WTC11 (cell line): ENCODE measurements around the gene SLC25A22. TPM values are rescaled to one million over a fixed set of nuclear protein-coding genes. Genes with fewer than 3 reads are reported as not detected.

Experiments
- AR ChIP-seq: fragments of 250-450 bp; sonication (Bioruptor Pico); IDR thresholded peaks from 2 replicates; pipeline ENCODE4 v1.9.0; 2021; ENCODE audit warnings: mild to moderate bottlenecking
- CREM ChIP-seq: sonication (generic); formaldehyde crosslinking; IDR thresholded peaks from 2 replicates; pipeline ENCODE4 v1.8.1; 2022; ENCODE audit warnings: mild to moderate bottlenecking, missing genetic modification reagents, moderate library complexity
- E2F5 ChIP-seq: sonication (generic); formaldehyde crosslinking; IDR thresholded peaks from 2 replicates; pipeline ENCODE4 v1.8.1; 2022; ENCODE audit warnings: mild to moderate bottlenecking, moderate library complexity, missing genetic modification reagents
- ERG ChIP-seq: fragments of 250-450 bp; sonication (Bioruptor Pico); IDR thresholded peaks from 2 replicates; pipeline ENCODE4 v1.8.0; 2021; ENCODE audit warnings: mild to moderate bottlenecking
- ETV6 ChIP-seq: sonication (generic); formaldehyde crosslinking; IDR thresholded peaks from 2 replicates; pipeline ENCODE4 v1.8.1; 2022; ENCODE audit warnings: mild to moderate bottlenecking, missing genetic modification reagents
- KAT7 ChIP-seq: sonication (generic); formaldehyde crosslinking; IDR thresholded peaks from 2 replicates; pipeline ENCODE4 v1.8.1; 2023; ENCODE audit warnings: missing genetic modification reagents, mild to moderate bottlenecking, borderline replicate concordance
- MXD4 ChIP-seq: fragments of 250-450 bp; sonication (Bioruptor Pico); IDR thresholded peaks from 2 replicates; pipeline ENCODE4 v1.8.0; 2021; ENCODE audit warnings: mild to moderate bottlenecking, moderate library complexity, borderline replicate concordance
- NFYB ChIP-seq: sonication (generic); formaldehyde crosslinking; conservative IDR thresholded peaks from 2 replicates; pipeline ENCODE4 v1.8.0; 2022; ENCODE audit warnings: low read depth, missing genetic modification reagents
- PRRX2 ChIP-seq: fragments of 250-450 bp; sonication (Bioruptor Pico); IDR thresholded peaks from 2 replicates; pipeline ENCODE4 v1.8.0; 2021; ENCODE audit warnings: mild to moderate bottlenecking
- SMAD3 ChIP-seq: sonication (generic); formaldehyde crosslinking; IDR thresholded peaks from 2 replicates; pipeline ENCODE4 v1.8.0; 2022; ENCODE audit warnings: missing genetic modification reagents, mild to moderate bottlenecking, borderline replicate concordance
- TCF7 ChIP-seq: sonication (generic); formaldehyde crosslinking; IDR thresholded peaks from 2 replicates; pipeline ENCODE4 v1.8.0; 2022; ENCODE audit warnings: mild to moderate bottlenecking, low read depth, missing genetic modification reagents, moderate library complexity
- TEAD4 ChIP-seq: sonication (generic); formaldehyde crosslinking; IDR thresholded peaks from 2 replicates; pipeline ENCODE4 v1.8.0; 2022; ENCODE audit warnings: mild to moderate bottlenecking, missing genetic modification reagents
- ZBTB21 ChIP-seq: sonication (generic); formaldehyde crosslinking; IDR thresholded peaks from 2 replicates; pipeline ENCODE4 v1.8.1; 2023; ENCODE audit warnings: mild to moderate bottlenecking, missing genetic modification reagents, borderline replicate concordance
- ZNF219 ChIP-seq: sonication (generic); formaldehyde crosslinking; IDR thresholded peaks from 2 replicates; pipeline ENCODE4 v1.8.0; 2023; ENCODE audit warnings: missing genetic modification reagents, mild to moderate bottlenecking, borderline replicate concordance
- ZNF263 ChIP-seq: sonication (generic); formaldehyde crosslinking; IDR thresholded peaks from 2 replicates; pipeline ENCODE4 v1.8.1; 2022; ENCODE audit warnings: low read depth, mild to moderate bottlenecking, moderate library complexity, missing genetic modification reagents
- ZNF281 ChIP-seq: sonication (generic); formaldehyde crosslinking; IDR thresholded peaks from 2 replicates; pipeline ENCODE4 v1.8.0; 2023; ENCODE audit warnings: mild to moderate bottlenecking, missing genetic modification reagents
- ZNF671 ChIP-seq: fragments of 250-450 bp; sonication (Bioruptor Pico); IDR thresholded peaks from 2 replicates; pipeline ENCODE4 v1.8.0; 2021; ENCODE audit warnings: mild to moderate bottlenecking
- total RNA-seq: library from RNA; stranded (reverse); gene quantifications from 3 replicates; pipeline ENCODE4 v1.2.3, GENCODE V29; 2021
- TF ChIP-seq, protein P1 (sequence below): sonication (generic); formaldehyde crosslinking; IDR thresholded peaks from 2 replicates; pipeline ENCODE4 v1.8.1; 2023; ENCODE audit warnings: mild to moderate bottlenecking, missing genetic modification reagents
- TF ChIP-seq, protein P2 (sequence below): sonication (generic); formaldehyde crosslinking; IDR thresholded peaks from 2 replicates; pipeline ENCODE4 v1.8.0; 2023; ENCODE audit warnings: missing genetic modification reagents, mild to moderate bottlenecking, borderline replicate concordance
- TF ChIP-seq, protein P3 (sequence below): fragments of 250-450 bp; sonication (Bioruptor Pico); IDR thresholded peaks from 2 replicates; pipeline ENCODE4 v2.1.2; 2022; ENCODE audit warnings: mild to moderate bottlenecking, moderate library complexity
- TF ChIP-seq, protein P4 (sequence below): sonication (generic); formaldehyde crosslinking; IDR thresholded peaks from 2 replicates; pipeline ENCODE4 v1.8.1; 2023; ENCODE audit warnings: mild to moderate bottlenecking, moderate library complexity, missing genetic modification reagents

The SLC25A22 gene
- total RNA-seq, 1 experiment from 2014 or later, result 44.8 TPM

DNA sequence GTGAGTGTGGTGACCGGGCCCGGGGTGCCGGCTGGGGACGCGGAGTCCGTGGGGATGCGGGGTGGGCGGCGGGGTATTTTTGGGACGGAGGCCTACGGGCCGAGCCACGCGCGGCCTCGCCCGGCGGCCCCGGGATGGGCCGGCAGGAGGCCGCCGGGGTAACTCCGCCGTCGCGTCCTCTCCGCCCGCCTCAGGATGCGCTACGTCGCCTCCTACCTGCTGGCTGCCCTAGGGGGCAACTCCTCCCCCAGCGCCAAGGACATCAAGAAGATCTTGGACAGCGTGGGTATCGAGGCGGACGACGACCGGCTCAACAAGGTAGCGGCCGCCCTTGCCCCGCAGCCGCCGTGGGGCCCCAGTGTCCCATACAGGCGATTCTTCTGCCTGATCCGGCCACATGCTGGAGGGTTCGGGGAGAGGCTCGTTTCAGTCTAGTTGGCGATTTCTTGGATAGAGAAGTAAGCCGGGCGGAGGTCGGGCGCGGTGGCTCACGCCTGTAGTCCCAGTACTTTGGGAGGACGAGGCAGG is 12.0 kb upstream of the SLC25A22 start (continued):
- TF ChIP-seq, protein P1, sequence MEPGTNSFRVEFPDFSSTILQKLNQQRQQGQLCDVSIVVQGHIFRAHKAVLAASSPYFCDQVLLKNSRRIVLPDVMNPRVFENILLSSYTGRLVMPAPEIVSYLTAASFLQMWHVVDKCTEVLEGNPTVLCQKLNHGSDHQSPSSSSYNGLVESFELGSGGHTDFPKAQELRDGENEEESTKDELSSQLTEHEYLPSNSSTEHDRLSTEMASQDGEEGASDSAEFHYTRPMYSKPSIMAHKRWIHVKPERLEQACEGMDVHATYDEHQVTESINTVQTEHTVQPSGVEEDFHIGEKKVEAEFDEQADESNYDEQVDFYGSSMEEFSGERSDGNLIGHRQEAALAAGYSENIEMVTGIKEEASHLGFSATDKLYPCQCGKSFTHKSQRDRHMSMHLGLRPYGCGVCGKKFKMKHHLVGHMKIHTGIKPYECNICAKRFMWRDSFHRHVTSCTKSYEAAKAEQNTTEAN (CRISPR knock-in tag), result no peak
- TF ChIP-seq AR (no peak), KAT7 (CRISPR knock-in tag) (0 out of 2 replicates have a peak, but pooled peaks have one; percentile 26), ETV6 (peak; percentile 87; the same call in 1 of the 2 replicates), TCF7 (CRISPR knock-in tag) (0 out of 2 replicates have a peak, but pooled peaks have one; percentile 20), E2F5 (CRISPR knock-in tag) (no peak), ZNF263 (CRISPR knock-in tag) (no peak), TEAD4 (CRISPR knock-in tag) (peak; percentile 52), ZNF671 (CRISPR knock-in tag) (no peak), ERG (CRISPR knock-in tag) (0 out of 2 replicates have a peak, but pooled peaks have one; percentile 17), ZBTB21 (CRISPR knock-in tag) (no peak), ZNF281 (CRISPR knock-in tag) (no peak), ZNF219 (CRISPR knock-in tag) (0 out of 2 replicates have a peak, but pooled peaks have one; percentile 16), MXD4 (CRISPR knock-in tag) (no peak), SMAD3 (CRISPR knock-in tag) (no peak), PRRX2 (CRISPR knock-in tag) (no peak), CREM (no peak), NFYB (CRISPR knock-in tag) (no peak)
- TF ChIP-seq, protein P2, sequence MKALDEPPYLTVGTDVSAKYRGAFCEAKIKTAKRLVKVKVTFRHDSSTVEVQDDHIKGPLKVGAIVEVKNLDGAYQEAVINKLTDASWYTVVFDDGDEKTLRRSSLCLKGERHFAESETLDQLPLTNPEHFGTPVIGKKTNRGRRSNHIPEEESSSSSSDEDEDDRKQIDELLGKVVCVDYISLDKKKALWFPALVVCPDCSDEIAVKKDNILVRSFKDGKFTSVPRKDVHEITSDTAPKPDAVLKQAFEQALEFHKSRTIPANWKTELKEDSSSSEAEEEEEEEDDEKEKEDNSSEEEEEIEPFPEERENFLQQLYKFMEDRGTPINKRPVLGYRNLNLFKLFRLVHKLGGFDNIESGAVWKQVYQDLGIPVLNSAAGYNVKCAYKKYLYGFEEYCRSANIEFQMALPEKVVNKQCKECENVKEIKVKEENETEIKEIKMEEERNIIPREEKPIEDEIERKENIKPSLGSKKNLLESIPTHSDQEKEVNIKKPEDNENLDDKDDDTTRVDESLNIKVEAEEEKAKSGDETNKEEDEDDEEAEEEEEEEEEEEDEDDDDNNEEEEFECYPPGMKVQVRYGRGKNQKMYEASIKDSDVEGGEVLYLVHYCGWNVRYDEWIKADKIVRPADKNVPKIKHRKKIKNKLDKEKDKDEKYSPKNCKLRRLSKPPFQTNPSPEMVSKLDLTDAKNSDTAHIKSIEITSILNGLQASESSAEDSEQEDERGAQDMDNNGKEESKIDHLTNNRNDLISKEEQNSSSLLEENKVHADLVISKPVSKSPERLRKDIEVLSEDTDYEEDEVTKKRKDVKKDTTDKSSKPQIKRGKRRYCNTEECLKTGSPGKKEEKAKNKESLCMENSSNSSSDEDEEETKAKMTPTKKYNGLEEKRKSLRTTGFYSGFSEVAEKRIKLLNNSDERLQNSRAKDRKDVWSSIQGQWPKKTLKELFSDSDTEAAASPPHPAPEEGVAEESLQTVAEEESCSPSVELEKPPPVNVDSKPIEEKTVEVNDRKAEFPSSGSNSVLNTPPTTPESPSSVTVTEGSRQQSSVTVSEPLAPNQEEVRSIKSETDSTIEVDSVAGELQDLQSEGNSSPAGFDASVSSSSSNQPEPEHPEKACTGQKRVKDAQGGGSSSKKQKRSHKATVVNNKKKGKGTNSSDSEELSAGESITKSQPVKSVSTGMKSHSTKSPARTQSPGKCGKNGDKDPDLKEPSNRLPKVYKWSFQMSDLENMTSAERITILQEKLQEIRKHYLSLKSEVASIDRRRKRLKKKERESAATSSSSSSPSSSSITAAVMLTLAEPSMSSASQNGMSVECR (CRISPR knock-in tag), result peak; percentile 23; the same call in 1 of the 2 replicates
- TF ChIP-seq, protein P3, sequence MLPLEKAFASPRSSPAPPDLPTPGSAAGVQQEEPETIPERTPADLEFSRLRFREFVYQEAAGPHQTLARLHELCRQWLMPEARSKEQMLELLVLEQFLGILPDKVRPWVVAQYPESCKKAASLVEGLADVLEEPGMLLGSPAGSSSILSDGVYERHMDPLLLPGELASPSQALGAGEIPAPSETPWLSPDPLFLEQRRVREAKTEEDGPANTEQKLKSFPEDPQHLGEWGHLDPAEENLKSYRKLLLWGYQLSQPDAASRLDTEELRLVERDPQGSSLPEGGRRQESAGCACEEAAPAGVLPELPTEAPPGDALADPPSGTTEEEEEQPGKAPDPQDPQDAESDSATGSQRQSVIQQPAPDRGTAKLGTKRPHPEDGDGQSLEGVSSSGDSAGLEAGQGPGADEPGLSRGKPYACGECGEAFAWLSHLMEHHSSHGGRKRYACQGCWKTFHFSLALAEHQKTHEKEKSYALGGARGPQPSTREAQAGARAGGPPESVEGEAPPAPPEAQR (CRISPR knock-in tag), result no peak
- TF ChIP-seq, protein P4, sequence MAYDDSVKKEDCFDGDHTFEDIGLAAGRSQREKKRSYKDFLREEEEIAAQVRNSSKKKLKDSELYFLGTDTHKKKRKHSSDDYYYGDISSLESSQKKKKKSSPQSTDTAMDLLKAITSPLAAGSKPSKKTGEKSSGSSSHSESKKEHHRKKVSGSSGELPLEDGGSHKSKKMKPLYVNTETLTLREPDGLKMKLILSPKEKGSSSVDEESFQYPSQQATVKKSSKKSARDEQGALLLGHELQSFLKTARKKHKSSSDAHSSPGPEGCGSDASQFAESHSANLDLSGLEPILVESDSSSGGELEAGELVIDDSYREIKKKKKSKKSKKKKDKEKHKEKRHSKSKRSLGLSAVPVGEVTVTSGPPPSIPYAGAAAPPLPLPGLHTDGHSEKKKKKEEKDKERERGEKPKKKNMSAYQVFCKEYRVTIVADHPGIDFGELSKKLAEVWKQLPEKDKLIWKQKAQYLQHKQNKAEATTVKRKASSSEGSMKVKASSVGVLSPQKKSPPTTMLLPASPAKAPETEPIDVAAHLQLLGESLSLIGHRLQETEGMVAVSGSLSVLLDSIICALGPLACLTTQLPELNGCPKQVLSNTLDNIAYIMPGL (CRISPR knock-in tag), result no peak
